Activated CD4-positive, alpha-beta T cell treated with anti-CD3 and anti-CD28 coated beads, Interleukin-2, amount 50 U/mL, for 1 hour (primary cell): ENCODE measurements around the gene UNK.
A peak's percentile ranks its signal among the peaks of the same experiment; 100 is the strongest.
"Not testable (repeated sequence)": the region's sequence is repeated elsewhere in the genome, so short reads cannot be mapped to it uniquely, and the experiment has no call there.

Experiments used
- DNase-seq: peaks from one replicate; pipeline ENCODE4 v3.0.0-alpha.2; 2020

The UNK gene

GRCh38 chr17:75755205-75755901 is 29.3 kb upstream of the UNK start:
- DNase-seq: no peak

- DNase-seq: no peak
These were observed 28.6 kb upstream of the UNK start for GRCh38 chr17:75755990-75756389.

DNA sequence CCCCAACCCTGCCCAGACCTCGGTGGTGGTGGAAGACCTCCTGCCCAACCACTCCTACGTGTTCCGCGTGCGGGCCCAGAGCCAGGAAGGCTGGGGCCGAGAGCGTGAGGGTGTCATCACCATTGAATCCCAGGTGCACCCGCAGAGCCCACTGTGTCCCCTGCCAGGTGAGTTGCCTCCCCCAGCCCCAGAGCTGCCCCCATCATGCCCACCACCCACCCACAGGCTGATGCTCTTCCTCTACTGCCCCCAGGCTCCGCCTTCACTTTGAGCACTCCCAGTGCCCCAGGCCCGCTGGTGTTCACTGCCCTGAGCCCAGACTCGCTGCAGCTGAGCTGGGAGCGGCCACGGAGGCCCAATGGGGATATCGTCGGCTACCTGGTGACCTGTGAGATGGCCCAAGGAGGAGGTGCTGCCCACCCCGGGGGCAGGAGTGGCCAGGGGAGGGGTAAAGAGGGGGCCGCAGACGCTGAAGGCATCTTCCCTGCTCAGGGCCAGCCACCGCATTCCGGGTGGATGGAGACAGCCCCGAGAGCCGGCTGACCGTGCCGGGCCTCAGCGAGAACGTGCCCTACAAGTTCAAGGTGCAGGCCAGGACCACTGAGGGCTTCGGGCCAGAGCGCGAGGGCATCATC is 28.0 kb upstream of the UNK start:
- DNase-seq: no peak

DNA sequence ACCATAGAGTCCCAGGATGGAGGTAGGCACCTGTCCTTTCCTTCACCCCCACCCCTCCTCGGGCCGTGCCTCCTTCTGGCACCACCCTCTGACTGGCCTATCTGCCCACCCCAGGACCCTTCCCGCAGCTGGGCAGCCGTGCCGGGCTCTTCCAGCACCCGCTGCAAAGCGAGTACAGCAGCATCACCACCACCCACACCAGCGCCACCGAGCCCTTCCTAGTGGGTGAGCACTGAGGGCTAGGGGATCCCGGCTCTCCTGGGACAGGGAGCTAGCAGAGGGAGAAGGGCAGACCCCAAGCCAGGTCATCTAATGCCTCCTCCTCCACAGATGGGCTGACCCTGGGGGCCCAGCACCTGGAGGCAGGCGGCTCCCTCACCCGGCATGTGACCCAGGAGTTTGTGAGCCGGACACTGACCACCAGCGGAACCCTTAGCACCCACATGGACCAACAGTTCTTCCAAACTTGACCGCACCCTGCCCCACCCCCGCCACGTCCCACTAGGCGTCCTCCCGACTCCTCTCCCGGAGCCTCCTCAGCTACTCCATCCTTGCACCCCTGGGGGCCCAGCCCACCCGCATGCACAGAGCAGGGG is 27.4 kb upstream of the UNK start:
- no peak for DNase-seq

GRCh38 chr17:75758131-75758905 is 26.3 kb upstream of the UNK start:
- DNase-seq: no peak

GRCh38 chr17:75759457-75759856 is 25.1 kb upstream of the UNK start:
- no peak for DNase-seq

DNA sequence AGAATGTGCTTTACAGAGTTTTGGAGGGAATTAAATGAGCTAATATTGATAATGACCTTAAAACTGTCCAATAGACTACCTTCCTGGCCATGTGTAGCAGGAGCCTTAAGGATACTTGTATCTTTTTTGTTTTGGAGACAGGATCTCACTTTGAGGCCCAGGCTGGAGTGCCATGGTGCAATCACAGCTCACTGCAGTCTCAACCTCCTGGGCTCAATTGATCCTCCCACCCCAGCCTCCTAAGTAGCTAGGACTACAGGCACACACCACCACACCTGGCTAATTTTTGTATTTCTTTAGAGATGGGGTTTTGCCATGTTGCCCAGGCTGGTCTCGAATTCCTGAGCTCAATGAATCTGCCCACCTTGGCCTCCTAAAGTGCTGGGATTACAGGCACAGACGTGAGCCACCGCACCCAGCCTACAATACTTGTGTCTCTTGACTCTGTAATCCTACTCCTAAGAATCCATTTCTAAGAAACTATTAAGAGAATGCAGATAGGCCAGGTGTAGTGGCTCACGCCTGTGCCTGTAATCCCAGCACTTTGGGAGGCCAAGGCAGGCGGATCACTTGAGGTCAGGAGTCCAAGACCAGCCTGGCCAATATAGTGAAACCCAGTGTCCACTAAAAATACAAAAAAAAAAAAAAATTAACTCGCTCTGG is 24.5 kb upstream of the UNK start:
- not testable (repeated sequence) for DNase-seq

- DNase-seq: no peak
These were observed 21.9 kb upstream of the UNK start for GRCh38 chr17:75762513-75763268.

DNA sequence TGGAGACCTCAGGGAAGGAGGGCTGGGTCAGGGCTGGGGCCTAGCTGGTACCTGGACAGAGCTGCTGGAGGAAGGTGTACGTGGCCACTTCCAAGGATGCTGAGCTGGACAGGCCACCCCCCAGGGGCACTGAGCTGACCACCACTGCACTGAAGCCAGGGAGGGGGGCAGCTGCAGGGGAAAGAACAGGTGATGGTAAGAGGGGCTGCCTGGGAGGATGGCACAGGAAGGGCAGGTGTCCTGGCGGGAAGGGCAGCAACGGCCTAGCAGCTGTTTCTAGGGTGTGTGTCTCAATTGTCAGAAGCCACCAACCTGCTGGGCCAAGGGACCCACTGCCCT is 21.4 kb upstream of the UNK start:
- DNase-seq: no peak

DNA sequence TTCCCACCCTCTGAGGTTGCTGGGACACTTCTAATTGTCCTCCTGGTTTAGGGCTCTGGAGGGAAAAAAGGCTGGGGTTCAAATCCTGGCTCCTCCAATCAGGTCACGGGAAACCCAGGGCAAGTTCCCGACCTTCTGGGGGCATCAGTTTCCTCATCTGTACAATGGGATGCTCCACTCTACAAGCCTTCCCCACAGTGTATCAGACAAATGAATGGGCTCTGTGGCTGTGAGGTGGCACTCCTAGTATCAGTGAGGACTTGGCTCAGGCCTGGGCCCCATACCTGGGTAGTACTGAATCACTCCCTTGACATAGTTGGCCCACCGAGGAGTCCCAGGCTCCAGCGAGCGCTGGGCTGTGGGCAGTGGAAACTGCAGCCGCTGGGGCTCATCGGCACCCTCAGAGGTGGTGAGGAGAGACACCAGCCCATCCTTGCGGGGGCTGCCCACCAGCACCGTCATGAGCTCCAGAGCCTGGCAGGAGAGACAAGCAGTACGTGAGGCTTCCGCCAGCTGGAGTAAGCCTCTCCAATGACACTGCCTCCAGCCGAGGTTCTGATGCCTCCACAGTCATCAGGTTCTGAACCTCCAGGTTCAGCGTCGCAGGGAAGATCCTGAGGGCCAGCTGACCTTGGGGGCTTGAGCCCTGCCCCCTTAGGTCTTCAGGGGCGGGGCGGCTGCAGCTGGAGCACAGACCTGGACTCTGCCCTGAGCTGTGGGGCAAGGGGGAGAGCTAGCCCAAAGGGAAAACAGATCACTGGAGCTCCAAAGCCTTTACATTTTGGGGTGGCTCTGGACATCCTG is 20.8 kb upstream of the UNK start:
- no peak for DNase-seq

DNA sequence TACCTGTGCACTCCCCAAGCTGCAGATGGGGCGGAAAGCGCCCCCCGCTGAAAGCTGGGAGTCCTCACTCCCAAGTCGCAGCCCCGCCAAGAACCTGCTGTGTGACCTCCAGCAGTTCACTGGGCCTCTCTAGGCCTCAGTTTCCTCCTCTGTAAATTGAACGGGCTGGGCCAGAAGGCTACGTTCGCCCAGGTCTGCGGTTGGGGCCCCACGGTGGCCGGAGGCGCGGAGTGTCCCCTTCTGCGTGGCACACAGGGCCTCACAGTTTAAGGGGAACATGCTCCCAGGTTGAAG is 20.2 kb upstream of the UNK start:
- DNase-seq: no peak

- peak; percentile 71 for DNase-seq
These were observed 19.7 kb upstream of the UNK start, which contains the start of gene GALK1 for GRCh38 chr17:75764711-75765421. Gene GALK1 (minus strand): TSS chr17:75765192. CDS start chr17:75765136, 56 bp downstream.

- no peak for DNase-seq
These were observed 18.6 kb upstream of the UNK start for GRCh38 chr17:75765981-75766380.

- no peak for DNase-seq
These were observed 16.7 kb upstream of the UNK start for GRCh38 chr17:75767881-75768280.

GRCh38 chr17:75769536-75769935 is 15.1 kb upstream of the UNK start:
- DNase-seq: no peak

DNA sequence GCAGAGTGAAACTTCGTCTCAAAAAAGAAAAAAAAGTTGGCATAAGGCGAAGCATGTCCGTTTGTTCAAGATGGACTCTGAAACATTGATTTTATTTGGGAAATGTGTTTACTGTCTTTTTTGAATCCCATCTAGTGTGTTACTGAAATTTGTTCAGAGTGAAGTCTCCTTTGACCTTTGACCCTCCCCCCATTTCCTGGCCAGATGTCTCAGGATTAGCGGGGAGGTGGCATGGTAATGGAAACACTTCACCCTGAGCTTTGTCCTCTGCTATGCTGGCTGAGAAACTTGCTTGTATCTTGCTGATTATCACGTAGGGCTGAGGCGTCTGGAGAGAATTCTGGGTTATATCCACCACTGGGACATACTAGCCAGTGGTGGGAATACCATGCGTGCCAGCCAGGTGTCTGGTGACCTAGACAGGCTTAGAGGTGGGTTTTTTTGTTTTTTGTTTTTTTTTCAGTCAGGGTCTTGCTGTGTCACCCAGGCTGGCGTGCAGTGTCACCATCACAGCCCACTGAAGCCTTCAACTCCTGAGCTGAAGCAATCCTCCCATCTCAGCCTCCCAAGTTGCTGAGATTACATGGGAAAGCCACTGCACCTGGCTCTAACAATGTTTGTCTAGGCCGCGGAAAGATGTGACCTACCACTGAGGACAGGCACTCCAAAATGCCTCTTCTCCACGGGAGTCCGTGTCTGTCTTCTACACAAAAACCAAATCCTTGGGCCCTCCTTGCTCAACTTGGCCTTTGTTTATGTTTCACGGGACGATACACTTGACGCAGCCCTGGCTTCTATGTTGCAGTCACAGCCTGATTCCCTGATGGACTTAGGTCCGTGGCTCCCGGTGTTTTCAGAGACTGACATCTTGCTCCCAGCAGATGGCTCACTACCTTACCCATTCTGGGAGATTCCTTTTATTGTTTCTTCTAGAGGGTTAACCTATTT is 13.0 kb upstream of the UNK start:
- DNase-seq: no peak

DNA sequence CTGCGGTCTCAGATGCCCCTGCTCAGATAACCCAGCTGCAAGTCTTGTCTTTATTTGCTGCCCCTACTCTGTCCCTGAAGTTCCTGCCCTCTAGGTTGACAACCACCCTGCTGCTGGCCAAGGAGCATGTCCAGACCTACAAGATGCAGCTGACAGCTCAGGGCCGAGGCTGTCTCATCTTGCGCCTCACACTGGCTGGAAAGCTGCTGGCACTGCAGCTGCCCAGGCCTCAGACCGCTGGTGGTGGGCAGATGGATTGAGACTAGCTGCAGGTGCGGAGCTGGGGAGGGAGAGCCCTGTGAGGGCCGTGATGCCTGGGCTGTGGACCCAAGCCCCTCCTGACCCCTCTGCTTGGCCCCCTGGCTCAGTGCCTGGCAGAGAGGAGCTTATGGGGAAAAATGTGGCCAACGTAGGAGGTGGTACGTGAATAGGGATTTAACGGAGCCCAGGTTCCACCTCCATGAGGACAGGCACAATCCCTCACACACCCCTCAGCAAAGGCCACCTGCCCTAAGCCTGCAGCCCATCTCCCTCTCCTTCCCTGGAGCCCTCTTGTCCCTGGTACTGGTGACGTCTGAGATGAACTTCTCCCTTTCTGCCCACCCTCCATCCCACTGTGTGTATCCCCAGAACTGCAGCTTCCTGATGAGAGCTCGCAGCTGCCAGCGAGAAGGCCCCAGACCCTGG is 11.3 kb upstream of the UNK start:
- no peak for DNase-seq

DNA sequence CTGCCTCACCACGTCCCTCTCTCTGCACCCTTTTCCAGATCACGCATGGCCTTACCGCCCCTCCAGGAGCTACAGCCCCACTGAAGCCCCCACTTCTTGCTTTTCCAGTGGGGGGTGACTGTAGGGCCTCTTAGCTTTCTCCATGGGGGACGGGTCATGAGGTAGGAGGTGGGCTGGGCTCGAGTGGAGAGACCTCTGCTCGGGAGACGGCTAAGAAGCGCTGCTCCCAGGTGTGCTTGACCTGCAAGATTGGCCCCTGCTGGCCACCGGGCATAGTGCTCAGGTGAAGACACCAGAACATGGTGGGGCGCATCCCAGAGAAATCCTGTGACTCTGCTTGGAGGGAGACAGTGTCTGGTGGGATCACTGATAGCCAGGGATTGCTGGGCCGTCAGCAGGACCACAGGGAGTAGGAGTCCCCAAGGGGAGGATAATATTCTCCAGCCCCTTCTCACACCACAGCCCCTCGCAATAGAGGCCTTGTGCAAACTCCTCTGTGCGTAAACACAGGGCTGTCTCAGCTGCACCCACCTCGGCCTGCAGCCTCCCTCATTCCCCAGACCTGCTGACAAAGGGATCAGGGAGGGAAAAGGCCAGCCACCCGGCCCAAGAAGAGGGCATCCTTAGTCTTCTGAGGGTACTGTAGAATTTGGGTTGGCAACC is 10.7 kb upstream of the UNK start:
- no peak for DNase-seq
